NCI-H2196 (cell line): ENCODE measurements around the gene MOG.
"Not testable (repeated sequence)": the region's sequence is repeated elsewhere in the genome, so short reads cannot be mapped to it uniquely, and the experiment has no call there.

Experiments used
- DNase-seq: peaks from one replicate; lab custom pipeline; 2025; ENCODE audit not compliant: unreplicated experiment; lab: John Stamatoyannopoulos, UW

Gene MOG

DNA sequence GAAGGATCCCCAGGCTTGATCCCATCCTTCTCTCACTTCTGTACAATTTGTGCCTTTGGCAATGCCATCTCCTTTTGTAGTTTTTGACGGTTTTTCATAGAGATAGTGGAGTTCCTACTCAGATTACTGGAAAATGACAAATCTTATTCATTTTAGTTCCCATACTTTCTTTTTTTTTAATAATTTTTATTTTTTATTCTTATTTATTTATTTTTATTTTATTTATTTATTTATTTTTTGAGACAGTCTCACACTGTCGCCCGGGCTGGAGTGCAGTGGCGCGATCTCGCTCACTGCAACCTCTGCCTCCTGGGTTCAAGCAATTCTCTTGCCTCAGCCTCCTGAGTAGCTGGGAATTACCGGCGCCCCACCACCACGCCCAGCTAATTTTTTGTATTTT is 19.6 kb upstream of the MOG start:
- no peak for DNase-seq

DNA sequence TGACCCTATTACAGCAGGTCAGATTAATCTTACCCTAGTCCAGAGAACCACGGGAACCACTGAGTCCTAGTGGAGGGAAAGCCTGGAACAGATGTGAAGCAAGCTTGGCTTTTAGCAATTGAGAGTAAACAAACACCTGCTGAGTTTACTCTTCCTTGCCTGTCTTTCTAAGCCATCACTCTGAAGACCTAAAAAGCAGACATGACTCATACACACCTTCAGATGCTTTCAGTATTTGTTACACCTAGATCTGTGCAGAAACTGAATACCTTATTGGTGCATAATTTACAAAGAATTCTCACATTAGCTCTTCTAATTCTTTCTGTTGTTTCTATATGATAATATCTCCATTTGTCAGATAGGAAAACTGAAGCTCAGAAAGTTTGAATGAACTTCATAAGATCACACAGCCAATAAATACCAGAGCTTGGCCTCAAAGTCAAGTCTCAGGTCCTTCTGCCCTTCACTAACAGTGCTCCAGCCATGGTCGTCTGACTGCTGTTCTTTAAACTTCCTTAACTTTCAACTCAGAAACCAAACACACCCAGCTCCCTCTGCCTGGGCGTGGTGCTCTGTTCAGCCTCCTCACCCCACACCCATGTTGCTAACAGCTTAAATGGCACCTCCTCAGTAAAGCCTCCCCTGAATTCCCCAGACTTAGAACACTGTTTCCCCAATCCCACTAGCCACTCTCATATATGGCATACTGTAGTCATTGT is 15.3 kb upstream of the MOG start:
- DNase-seq = no peak

GRCh38 chr6:29647927-29648642 is 8.8 kb upstream of the MOG start:
- peak; percentile 65 for DNase-seq

- peak; percentile 99 for DNase-seq
These were observed 6.9 kb upstream of the MOG start for GRCh38 chr6:29649701-29650673.

GRCh38 chr6:29651413-29652197 is 5.3 kb upstream of the MOG start:
- peak; percentile 8 for DNase-seq

DNA sequence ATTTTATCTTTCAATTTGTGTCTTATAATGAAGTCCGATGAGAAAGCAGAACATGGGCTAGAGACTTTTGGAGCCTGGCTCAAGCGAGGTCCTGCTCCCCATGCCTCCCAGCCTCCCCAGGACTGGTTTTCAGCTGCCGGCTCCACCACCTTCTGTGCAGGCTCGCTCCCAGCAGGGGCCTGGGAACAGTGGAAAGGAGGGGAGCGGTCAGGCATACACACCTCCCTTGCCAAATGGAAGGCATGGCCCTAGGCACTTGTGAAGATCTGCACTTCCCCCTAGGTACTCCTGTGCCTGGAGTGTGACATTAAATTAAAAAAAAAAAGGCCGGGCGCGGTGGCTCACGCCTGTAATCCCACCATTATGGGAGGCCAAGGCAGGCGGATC is 4.7 kb upstream of the MOG start:
- no peak for DNase-seq

DNA sequence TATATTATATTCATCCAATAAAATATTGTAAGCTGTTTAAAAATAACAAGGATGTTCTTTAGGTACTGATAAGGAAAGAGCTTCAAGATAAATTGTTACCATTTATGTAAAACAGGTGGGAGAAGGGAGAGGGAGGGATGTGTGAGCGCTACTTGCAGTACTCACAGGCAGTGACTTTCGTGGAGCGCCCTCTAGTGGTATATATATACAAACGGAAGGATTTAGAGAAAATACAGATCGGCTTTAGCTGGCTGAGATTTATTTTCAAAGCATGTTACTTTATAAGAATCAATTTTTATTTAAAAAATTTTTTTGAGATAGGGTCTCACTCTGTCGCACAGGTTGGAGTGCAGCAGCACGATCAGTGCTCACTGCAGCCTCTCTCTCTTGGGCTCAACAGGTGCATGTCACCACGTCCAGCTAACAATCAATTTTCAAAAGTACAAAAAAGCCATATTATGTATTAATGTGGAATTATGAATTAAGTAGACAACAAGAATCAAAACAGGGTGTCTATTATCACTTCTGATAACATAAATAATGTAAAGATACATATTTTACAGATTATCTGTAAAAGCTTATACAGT is 3.3 kb upstream of the MOG start:
- peak; percentile 80 for DNase-seq

GRCh38 chr6:29655658-29656057 is 1.2 kb upstream of the MOG start:
- DNase-seq = no peak

DNA sequence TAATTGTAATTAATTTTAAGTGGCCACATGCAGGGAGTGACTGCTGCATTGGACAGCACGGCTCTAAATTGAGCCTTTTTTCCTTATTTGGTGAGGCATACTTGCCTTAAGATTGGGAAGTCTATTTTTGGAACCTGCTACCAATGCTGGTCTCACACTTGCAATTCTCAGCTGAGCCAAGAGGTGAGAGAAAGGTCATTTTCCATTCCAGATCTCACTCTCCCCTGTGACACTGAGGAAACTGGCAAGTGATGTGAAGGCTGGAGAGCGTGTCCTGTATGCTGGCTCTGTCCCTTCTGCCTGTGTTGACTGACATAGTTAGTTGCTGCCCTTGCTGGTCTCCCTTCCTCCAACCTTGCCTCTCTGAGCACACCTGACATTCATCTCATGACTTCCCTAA is 735 bp upstream of the MOG start:
- DNase-seq = no peak

GRCh38 chr6:29661071-29661470 is 4.2 kb downstream of the MOG start:
- DNase-seq = no peak

- DNase-seq = not testable (repeated sequence)
These were observed 4.7 kb downstream of the MOG start for GRCh38 chr6:29661502-29662141.

DNA sequence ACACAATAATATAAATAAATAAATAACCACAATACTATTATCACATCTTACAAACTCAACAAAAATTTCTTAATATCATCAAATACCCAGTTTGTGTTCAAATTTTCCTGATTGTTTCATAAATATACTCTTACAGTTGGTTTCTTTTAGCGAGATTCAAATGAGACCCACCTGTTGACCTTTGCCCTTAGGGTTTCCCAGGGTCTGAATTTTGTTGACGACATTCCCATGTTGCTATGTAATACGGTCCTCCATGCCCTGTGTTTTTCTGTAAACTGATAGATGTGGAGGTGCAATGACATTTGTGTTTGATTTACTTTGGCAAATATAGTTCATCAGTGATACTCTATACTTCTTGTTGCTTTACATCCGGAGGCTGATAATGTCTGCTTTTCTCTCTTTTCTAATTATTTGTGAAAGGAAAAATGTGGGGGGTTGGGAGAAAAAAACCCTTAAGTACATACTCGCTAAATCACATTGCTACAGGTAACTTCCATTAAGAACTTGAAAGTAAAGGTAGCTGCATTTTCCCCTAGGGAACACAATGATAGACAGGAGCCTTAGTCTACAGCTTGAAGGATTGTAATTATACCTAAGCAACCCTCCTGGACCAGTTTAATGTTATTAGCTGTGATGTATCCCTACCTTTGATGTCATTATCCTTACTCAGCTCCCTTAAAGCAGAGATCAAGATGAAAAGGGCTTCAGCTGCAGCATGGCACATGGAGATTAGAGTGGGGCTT is 6.6 kb downstream of the MOG start:
- DNase-seq = no peak

DNA sequence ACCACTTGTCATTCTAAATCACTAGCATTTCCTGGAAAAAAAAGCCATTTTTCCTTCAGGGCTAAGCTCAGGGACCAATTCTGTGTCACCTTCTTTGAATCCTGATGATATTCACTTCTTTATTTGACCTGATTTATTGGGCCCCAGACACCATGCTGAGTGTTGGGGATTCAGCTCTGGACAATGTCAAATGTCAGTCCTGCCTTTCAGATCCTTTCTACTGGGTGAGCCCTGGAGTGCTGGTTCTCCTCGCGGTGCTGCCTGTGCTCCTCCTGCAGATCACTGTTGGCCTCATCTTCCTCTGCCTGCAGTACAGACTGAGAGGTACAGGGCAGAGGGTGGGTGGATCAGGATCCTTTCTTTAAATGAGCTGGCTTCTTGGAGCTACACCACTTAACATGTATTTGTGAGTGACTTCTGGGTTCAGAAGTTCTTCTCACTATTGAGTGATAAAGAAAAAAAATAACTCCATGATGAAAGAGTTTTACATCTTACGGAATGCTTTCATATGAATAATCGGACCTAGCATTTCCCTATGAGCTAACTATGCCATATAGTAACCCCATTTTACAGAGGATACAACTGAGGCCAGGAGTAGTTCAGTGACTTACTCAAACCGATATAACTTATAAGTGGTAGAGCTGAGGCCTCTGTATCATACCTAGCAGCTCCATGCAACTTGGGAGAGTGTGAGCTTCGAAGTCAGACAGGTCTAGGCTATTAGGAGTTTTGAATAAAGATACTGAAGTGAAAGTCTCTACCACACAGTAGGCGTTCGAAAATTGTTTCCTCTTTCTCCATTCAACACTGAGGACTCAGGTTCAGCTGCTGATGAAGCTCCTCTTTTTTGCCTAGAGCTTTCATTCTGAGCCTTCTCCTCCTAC is 9.3 kb downstream of the MOG start:
- no peak for DNase-seq

DNA sequence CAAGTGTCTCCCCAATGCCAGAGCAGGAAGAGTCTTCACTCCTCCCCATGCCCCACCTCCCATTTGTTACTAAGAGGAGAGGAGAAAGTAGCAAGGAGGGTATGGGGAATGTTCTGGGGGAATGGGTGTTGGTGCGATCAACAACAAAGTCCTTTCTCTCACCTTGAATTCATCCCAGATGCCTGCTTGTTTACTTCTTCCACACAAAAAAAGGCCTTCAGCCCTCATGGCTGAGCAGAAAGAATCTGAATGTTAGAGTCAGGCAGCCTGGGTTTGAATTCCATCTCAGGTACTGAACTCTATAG is 9.9 kb downstream of the MOG start:
- DNase-seq = no peak

- DNase-seq = no peak
These were observed 10.3 kb downstream of the MOG start for GRCh38 chr6:29667158-29667557.

- DNase-seq = no peak
These were observed 14.1 kb downstream of the MOG start for GRCh38 chr6:29671026-29671425.

DNA sequence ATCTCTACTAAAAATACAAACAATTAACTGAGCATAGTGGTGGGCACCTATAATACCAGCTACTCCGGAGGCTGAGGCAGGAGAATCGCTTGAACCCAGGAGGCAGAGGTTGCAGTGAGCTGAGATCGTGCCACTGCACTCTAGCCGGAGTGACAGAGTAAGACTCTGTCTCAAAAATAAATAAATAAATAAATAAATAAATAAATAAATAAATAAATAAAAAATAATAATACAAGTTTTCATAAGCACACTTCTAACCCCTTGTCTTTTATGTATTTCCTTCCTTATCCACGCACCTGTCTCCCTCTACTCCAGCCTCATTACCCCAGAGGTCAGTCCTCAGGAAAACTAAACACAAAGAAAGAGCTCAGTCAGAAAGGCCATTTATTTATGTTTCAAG is 15.2 kb downstream of the MOG start:
- not testable (repeated sequence) for DNase-seq

GRCh38 chr6:29673161-29673560 is 16.3 kb downstream of the MOG start:
- DNase-seq = no peak
